Lung (tissue), 12 donors: ENCODE results near the gene PRB2. TPM values are rescaled to one million over a fixed set of nuclear protein-coding genes. Genes with fewer than 3 reads are reported as not detected.

Source experiments
- ATAC-seq: fragments of 200-7000 bp; cut with Tn5 transposase; one replicate; pipeline ENCODE4 v1.9.1; 2020; ENCODE audit warnings: moderate number of reproducible peaks; ENCODE audit not compliant: insufficient read depth, low FRiP score
- DNase-seq, 3 donors: peaks; one replicate each; pipeline ENCODE4 v3.0.0-alpha.2; 2013 to 2017
- H3K27ac ChIP-seq, 2 donors: one replicate each; pipeline ENCODE4 v1.5.1; 2013; ENCODE audit warnings: mild to moderate bottlenecking in 2 of 2, moderate library complexity in 2 of 2, control low read depth in 1 of 2, inconsistent platforms in 1 of 2, low read depth in 1 of 2, low read length in 1 of 2
- H3K27me3 ChIP-seq, 3 donors: one replicate each; pipeline ENCODE4 v1.5.1; 2013; ENCODE audit warnings: low read length in 2 of 3; ENCODE audit not compliant: control insufficient read depth in 3 of 3, insufficient read depth in 3 of 3
- H3K36me3 ChIP-seq, 4 donors: one replicate each; pipeline ENCODE4 v1.5.1; 2013; ENCODE audit warnings: low read length in 4 of 4, mild to moderate bottlenecking in 1 of 4, moderate library complexity in 1 of 4; ENCODE audit not compliant: control insufficient read depth in 4 of 4, insufficient read depth in 4 of 4
- H3K4me1 ChIP-seq, 5 donors: one replicate each; pipeline ENCODE4 v1.5.1; 2013; ENCODE audit warnings: low read length in 5 of 5, mild to moderate bottlenecking in 2 of 5, moderate library complexity in 1 of 5; ENCODE audit not compliant: control insufficient read depth in 5 of 5, insufficient read depth in 5 of 5
- H3K4me3 ChIP-seq: one replicate; pipeline ENCODE4 v1.5.1; 2013; ENCODE audit warnings: mild to moderate bottlenecking, control low read depth, moderate library complexity
- H3K9ac ChIP-seq, 2 donors: one replicate each; pipeline ENCODE4 v1.5.1; 2013; ENCODE audit warnings: low read length in 2 of 2, control low read depth in 1 of 2; ENCODE audit not compliant: insufficient read depth in 1 of 2
- H3K9me3 ChIP-seq, 4 donors: one replicate each; pipeline ENCODE4 v1.5.1; 2013; ENCODE audit warnings: low read length in 3 of 4, mild to moderate bottlenecking in 1 of 4, moderate library complexity in 1 of 4; ENCODE audit not compliant: control insufficient read depth in 4 of 4, insufficient read depth in 3 of 4
- CTCF ChIP-seq: IDR thresholded peaks from 2 replicates; pipeline ENCODE4 v1.5.1; 2012; ENCODE audit warnings: mild to moderate bottlenecking; ENCODE audit errors: control extremely low read depth, extremely low read depth
- WGBS, 2 donors: extraction: QIAGEN DNeasy Blood & Tissue Kit; methylation state at CpG; one replicate each; pipeline ENCODE4 v1.1.7; 2013; 5-methylcytosine and 5-hydroxymethylcytosine counted together
- polyA plus RNA-seq, 2 donors: library from polyadenylated mRNA; stranded (reverse); fragments of 200-250 nt; gene quantifications; one replicate each; pipeline ENCODE4 v1.2.1, GENCODE V29; 2013
- total RNA-seq, 2 donors: library from RNA; depleted of rRNA in 1 of 2; stranded (reverse); fragments of >200 nt in 1 of 2; gene quantifications; one replicate each; pipeline ENCODE4 v1.2.1, GENCODE V29; 2014 to 2021
- donor health status: control.
- donor health status: control.
- donor health status: Bipolar disorder and iron deficiency.
- donor health status: healthy.
- donor health status: DM: yes; HTN: yes; CAD: no.

The PRB2 gene
- total and polyA plus RNA-seq, 4 donors: not detected

- ATAC-seq (no peak), DNase-seq (no peak)
- no peak overlapping the region for H3K27ac ChIP-seq
- no peaks in the 10 kb centered on the region for H3K36me3 ChIP-seq
- no peaks in the 10 kb centered on the region for H3K27me3 ChIP-seq
- no peak overlapping the region for H3K9ac ChIP-seq
- WGBS, 2 donors: 86 to 90% methylated on average over 6 of the region's 6 CpGs
- peaks cover 0 to 2% (median 0%) of the 10 kb centered on the region in 4 donors for H3K9me3 ChIP-seq
- no peaks in the 10 kb centered on the region for H3K4me1 ChIP-seq
- TF ChIP-seq CTCF: no peak
- no peak overlapping the region for H3K4me3 ChIP-seq
These were observed 47.6 kb downstream of the PRB2 start for GRCh38 chr12:11347810-11348209.

- no peak for TF ChIP-seq CTCF
- Histone ChIP-seq H3K27ac (no peak overlapping the region), H3K9ac (no peak overlapping the region), H3K9me3 (peaks cover 0 to 10% (median 1%) of the 10 kb centered on the region in 4 donors), H3K36me3 (no peaks in the 10 kb centered on the region), H3K27me3 (no peaks in the 10 kb centered on the region), H3K4me1 (no peaks in the 10 kb centered on the region), H3K4me3 (no peak overlapping the region)
- WGBS, 2 donors: 82 to 93% methylated on average over 2 of the region's 2 CpGs
- no peak for ATAC-seq
- DNase-seq: no peak
These were observed 50.9 kb downstream of the PRB2 start for GRCh38 chr12:11344500-11344899.

Other genes starting within 250 kb of the PRB2 start
- gene SMIM10L1, start 224.4 kb downstream of the PRB2 start, total RNA-seq: 10 to 100 TPM in 1 of 2 donors, 1 to 10 TPM in 1; 8.2 to 10.5 TPM
- gene SMIM10L1, start 224.4 kb downstream of the PRB2 start, polyA plus RNA-seq: 10 to 100 TPM in 1 of 2 donors, 1 to 10 TPM in 1; 6.1 to 10.6 TPM
- gene TAS2R42, start 208.6 kb downstream of the PRB2 start, total RNA-seq: not detected
- not detected for gene TAS2R42, start 208.6 kb downstream of the PRB2 start, polyA plus RNA-seq
- under 1 TPM in 1 of 2 donors, not detected in 1; 0.49 TPM for gene PRB3, start 125.9 kb downstream of the PRB2 start, total RNA-seq
- under 1 TPM in 1 of 2 donors, not detected in 1; 0.02 TPM for gene PRB3, start 125.9 kb downstream of the PRB2 start, polyA plus RNA-seq
- gene PRB4, start 85.1 kb downstream of the PRB2 start, total RNA-seq: not detected
- under 1 TPM in 1 of 2 donors, not detected in 1; 0.16 TPM for gene PRB4, start 85.1 kb downstream of the PRB2 start, polyA plus RNA-seq